ENCODE results near the gene CACNB2. TPM values are rescaled to one million over a fixed set of nuclear protein-coding genes. Genes with fewer than 3 reads are reported as not detected.
"Not testable (repeated sequence)": the region's sequence is repeated elsewhere in the genome, so short reads cannot be mapped to it uniquely, and the experiment has no call there.

CACNB2 gene
- total RNA-seq, 1 donor from 2014 or later, result not detected

- no peak for DNase-seq (ENCODE audit: low read depth)
Measured at GRCh38 chr10:18196806-18197550, 56.8 kb downstream of the CACNB2 start.

DNA sequence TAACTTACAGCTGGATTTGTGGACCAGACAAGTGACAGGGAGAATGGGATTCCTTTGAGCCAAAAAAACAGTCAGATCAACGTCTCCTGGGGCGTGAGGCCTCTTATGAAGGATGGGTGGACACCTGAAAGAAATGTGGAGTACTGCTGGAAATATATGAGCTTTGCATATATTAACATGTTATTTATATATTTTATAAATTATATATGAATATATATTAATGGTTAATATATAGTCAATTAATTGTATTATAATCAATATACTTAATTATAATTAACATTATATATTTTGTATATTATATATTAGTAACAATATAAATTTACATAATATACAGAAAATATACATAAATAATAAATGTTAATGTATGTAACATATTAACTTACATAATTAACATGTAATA lies 57.5 kb downstream of the CACNB2 start:
- no peak for DNase-seq (ENCODE audit: low read depth)

GRCh38 chr10:18201877-18202276 lies 61.7 kb downstream of the CACNB2 start:
- DNase-seq (ENCODE audit: low read depth), result no peak

- no peak for DNase-seq (ENCODE audit: low read depth)
Measured at GRCh38 chr10:18202680-18203460, 62.6 kb downstream of the CACNB2 start.

DNA sequence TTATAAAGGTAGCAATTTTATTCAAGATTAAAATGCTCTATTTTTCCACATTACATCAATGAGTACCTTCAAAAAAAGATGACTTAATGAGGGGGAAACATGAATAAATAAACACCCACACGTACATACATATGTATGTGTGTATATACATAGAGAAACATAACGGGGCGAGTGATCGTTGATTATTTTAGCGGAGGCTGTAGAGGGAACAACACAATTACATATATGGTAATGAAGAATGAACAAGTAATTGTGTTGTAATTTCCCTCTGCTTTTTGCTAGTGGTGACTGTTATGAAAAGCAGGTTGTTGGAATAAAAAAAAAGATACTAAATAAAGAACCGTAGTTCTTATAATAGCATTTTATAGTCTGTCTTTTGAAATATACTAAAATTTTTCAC lies 63.2 kb downstream of the CACNB2 start:
- no peak for DNase-seq (ENCODE audit: low read depth)

- no peak for DNase-seq (ENCODE audit: low read depth)
Measured at GRCh38 chr10:18204039-18204835, 64.0 kb downstream of the CACNB2 start.

DNA sequence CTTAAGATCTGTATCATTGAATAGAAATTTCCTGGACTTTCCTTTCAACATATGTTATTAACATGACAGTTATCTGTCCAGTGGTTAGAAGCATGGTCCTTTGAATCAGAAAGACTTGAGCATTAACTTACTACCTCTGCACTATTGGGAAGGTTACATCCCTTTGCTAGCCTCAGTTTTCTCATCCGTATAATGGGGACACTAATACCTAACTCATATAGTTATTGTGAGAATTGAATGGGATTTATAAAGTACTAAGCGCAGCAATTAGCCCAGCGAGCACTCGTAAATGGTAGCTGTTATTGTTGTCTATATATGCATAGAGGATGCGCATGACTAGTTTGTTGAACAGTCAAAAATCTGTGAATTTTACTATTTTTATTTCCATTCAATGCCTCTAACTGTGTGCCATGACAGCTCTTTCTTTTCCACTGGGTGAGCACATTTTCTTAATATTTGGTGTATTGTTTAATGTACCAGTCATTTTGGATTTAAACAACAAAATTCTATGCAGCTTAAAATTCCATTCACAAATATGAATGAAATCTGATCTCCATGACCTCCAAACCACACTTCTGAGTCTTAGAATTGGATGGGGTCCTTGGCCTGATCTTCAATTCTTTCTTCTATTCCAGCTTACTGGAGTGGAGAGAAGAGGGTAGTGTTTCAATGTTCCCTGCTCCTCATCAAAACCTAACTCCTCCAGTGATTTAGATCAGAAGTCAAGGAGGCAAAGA lies 65.0 kb downstream of the CACNB2 start:
- DNase-seq (ENCODE audit: low read depth), result no peak

DNA sequence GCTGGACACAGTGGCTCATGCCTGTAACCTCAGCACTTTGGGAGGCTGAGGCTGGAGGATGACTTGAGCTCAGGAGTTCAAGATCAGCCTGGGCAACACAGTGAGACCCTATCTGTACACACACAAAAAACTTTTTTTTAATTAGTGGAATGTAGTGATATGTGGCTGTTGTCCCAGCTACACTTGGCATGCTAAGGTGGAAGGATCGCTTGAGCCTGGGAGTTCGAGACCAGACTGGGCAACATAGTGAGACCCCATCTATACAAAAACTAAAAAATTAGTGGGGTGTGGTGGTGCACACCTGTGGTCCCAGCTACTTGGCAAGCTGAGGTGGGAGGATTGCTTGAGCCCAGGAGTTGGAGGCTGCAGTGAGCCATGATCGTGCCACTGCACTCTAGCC lies 68.0 kb downstream of the CACNB2 start:
- DNase-seq (ENCODE audit: low read depth), result not testable (repeated sequence)

GRCh38 chr10:18209241-18209640 lies 69.0 kb downstream of the CACNB2 start:
- DNase-seq (ENCODE audit: low read depth), result no peak

GRCh38 chr10:18210711-18211110 lies 70.5 kb downstream of the CACNB2 start:
- DNase-seq (ENCODE audit: low read depth), result no peak

GRCh38 chr10:18211862-18212261 lies 71.6 kb downstream of the CACNB2 start:
- no peak for DNase-seq (ENCODE audit: low read depth)

- DNase-seq (ENCODE audit: low read depth), result no peak
Measured at GRCh38 chr10:18213271-18213670, 73.0 kb downstream of the CACNB2 start.

DNA sequence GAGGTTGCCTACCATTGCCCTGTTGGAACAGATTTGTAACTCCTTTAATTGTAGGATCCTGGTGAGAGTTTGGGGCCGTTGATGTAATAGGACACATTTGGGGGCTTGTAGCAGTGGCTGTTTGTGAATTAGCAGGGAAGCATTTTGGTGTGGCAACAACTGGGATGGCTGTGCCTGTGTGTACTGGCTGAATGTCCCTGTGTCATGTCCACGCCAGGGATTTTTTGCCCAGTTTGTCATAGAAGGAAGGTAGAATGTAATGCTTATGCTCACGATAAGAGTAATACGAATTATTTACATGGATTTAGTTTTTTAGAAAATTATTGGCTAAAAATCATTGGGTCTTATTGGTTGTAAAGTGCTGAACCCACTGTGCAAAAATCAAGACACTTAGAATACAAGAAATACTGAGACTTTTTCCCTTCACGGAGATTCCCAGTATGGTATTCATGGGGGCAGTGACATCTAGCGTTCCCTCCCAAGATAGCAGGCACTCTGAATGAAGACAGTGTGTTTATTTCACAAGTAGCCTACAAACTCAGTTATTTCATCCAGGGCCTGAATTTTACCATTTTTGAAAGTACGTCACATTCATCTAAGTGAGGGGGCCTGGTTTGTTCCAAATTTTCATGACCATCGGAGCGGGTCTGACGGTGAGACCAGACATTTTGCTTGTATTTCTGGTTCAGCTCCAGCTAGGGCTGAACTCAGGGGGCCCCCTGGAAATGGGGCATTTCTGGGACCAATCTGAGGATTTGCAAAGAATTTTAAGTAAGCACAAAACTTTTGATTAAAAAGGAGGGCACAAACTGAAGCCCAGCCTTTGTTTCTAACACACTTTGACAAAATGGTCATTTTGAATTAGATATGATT lies 74.7 kb downstream of the CACNB2 start:
- DNase-seq (ENCODE audit: low read depth), result peak; percentile 69

DNA sequence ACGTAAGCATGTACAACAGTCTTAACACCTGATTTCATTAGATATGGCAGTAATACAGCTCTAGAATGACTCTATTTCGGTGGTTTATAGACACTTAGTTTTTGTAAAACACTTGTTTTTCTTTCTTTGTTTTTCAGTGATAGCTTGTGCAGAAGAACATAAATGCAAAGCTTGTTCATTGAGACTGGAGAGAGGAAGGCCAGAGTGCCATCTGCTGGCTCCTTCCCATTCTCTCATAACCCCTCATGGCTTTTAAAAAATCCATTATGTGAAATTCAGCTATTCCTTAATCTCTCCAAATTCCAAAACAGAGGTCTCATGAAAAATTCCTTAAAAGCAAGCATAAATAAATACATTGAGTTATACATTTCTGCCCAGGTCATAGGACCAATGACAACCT lies 76.3 kb downstream of the CACNB2 start:
- DNase-seq (ENCODE audit: low read depth), result peak; percentile 13

DNA sequence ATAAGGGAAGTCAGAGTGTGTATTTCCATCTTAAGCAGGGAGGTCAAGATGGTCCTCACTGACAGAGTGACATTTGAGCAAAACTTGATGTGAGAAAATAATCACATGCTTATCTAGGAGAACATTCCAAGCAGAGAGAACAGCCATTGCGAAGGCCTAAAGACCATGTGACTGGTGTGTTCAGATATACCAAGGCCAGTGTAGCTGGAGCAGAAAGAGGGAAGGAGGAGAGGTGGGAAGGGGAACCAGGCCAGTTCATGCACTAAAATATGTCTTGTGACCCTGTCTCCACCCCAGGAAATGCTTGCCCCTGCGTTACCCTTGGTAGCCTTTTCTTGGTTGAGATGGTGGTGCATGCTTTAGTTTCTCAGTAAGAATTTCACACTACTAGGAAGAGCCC lies 77.4 kb downstream of the CACNB2 start:
- DNase-seq (ENCODE audit: low read depth), result no peak

DNA sequence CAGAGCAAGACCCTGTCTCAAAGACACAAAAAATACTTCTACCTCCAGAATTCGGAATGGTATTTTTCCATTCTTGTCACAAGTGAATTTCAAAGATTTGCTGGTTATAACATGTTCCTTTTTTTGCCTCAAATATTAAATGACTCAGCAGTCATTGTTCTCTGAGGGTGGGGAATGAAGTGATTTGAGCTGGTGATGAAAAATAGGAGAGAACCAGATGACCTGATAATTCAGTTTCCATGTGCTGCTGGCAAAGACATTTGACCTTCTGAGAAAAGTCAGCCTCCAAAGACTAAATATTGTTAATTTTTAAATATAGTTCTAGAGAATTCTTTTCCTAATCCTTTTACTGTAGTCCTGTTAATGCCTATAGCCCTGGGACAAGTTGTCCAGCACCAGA lies 78.9 kb downstream of the CACNB2 start:
- no peak for DNase-seq (ENCODE audit: low read depth)

GRCh38 chr10:18221123-18221522 lies 80.9 kb downstream of the CACNB2 start:
- no peak for DNase-seq (ENCODE audit: low read depth)

GRCh38 chr10:18221882-18222281 lies 81.7 kb downstream of the CACNB2 start:
- DNase-seq (ENCODE audit: low read depth), result no peak

DNA sequence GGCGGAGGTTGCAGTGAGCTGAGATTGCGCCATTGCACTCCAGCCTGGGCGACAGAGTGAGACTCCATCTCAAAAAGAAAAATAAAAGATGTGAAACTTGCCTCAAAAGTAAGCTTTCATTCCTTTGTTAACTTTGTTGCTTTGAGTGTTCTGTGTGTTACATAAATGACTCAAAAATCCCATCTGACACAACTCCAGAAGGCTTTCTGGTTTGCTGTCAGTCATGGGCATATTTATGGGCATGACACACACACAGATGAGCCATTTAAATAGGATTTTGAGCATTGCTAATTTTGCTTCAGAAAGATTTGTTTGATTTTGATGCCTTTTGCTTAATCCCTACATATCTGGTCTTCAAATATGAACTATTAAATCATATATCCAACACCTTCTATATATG lies 82.6 kb downstream of the CACNB2 start:
- no peak for DNase-seq (ENCODE audit: low read depth)

- no peak for DNase-seq (ENCODE audit: low read depth)
Measured at GRCh38 chr10:18223898-18224297, 83.7 kb downstream of the CACNB2 start.

Measured in myocyte (in vitro differentiated cells).